Left lobe of liver (tissue), 2 donors: Measurements from ENCODE around the gene ARHGEF40. TPM values are rescaled to one million over a fixed set of nuclear protein-coding genes. Genes with fewer than 3 reads are reported as not detected.

ENCODE experiments used
- ATAC-seq: fragments of 200-7000 bp; cut with Tn5 transposase; one replicate; pipeline ENCODE4 v1.9.1; 2020; ENCODE audit warnings: mild to moderate bottlenecking, moderate library complexity
- DNase-seq: peaks from one replicate; pipeline ENCODE4 v3.0.0-alpha.2; 2020; ENCODE audit warnings: low spot score
- total RNA-seq: library from RNA; stranded (reverse); gene quantifications from one replicate; pipeline ENCODE4 v1.2.1, GENCODE V29; 2021
- donor health status: DM: no; HTN: no; CAD: no; lungs with moderate emphysema.
- donor health status: DM: no; HTN: yes; CAD: no.

Gene ARHGEF40
- total RNA-seq: 41.9 TPM

DNA sequence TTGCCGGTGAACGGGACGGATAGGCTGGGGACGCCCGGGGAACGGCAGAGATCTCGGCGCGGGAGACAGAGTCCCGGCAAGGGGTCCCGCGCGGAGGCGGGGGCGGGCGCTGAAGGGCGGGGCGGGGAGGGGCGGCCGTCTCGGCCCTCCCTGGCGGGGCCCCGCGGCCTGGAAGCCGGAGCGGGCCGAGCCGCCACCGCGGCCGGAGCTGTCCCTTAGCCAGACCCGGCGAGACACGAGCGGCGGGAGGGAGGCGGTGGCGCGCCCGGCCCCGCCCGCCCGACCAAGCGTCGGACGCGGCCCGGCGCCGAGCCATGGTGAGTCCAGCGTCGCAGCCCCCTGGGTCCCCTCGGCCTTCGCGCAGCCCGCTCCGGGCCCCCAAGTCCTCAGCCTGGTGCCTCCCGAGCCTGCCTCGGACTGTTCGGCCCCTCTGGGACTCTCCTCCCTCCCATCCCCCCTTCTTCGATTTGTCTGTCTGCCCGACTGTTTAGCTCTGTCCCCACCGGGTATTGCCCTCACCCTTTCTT lies at the start of gene ARHGEF40:
Gene ARHGEF40 (plus strand): TSS at position 222 of the 527 bp plus-strand sequence. CDS start 93 bp downstream, at position 315.
- ATAC-seq (peak; percentile 73), DNase-seq (peak; percentile 77)

DNA sequence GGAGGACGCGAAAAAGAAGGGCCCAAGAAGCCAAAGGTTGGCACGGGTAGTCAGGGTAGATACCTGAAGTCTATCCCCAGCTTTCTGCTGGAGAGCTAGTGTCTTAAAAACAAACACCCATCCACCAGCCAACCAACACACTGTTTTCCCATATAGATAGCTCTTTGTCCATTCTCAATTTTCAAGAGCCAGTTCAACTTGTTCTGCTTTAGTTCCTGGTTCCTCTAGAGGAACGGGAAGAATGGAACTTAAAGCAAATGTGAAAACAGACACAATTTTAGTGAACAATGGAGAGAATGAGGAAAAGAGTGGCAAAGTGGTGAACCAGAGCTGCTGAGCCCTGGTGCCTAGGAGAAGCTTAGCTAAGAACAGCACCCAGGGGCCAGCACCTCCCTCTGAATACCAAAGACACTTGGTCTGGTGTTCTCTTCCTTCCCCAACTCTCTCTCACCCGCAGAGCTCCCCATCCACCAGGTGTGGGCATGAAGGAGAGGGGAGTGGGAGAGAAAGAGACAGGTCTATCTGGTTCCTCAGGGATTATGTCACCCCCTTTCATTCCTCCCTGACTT lies 49.0 kb upstream of the ARHGEF40 start:
- no peak for DNase-seq
- ATAC-seq: no peak

DNA sequence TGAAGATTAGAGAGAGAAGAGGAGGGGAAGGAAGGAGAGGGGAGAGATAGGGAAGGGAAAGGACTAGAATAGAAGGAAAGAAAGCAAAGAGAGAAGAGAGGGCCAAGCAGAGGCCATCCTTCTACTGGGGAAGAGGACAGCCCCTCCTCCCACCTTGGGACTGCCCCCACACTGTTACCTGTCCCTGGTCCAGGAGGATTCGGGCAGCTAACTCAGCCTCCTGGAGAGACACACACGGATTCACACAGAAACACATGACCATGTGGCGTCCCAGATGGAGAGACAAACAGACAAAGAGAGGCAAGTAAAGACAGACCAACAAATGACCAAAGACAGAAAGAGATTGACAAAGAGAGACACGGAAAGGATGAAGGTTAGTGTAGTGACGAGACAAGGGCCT lies 47.4 kb upstream of the ARHGEF40 start:
- DNase-seq: no peak
- no peak for ATAC-seq

DNA sequence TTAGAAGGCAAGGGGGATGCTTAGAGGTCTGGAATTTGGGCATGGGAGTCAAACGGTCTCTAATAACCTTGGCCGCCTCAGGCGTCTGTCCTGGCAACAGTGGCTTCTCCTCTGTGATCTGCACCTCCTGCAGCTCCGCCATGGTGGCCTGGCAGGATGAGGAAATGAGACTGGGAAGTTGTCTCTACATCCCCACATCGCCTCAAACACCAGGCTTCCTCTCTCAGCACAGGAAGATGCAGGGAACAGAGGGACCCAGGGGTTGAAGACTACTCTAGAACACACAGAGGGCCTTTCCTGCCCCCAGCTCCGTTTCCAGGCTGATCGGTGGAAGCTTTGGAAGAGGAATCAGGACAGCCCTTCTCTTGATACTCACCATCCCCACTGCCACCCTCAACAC lies 46.9 kb upstream of the ARHGEF40 start:
- ATAC-seq (peak; percentile 1), DNase-seq (no peak)

DNA sequence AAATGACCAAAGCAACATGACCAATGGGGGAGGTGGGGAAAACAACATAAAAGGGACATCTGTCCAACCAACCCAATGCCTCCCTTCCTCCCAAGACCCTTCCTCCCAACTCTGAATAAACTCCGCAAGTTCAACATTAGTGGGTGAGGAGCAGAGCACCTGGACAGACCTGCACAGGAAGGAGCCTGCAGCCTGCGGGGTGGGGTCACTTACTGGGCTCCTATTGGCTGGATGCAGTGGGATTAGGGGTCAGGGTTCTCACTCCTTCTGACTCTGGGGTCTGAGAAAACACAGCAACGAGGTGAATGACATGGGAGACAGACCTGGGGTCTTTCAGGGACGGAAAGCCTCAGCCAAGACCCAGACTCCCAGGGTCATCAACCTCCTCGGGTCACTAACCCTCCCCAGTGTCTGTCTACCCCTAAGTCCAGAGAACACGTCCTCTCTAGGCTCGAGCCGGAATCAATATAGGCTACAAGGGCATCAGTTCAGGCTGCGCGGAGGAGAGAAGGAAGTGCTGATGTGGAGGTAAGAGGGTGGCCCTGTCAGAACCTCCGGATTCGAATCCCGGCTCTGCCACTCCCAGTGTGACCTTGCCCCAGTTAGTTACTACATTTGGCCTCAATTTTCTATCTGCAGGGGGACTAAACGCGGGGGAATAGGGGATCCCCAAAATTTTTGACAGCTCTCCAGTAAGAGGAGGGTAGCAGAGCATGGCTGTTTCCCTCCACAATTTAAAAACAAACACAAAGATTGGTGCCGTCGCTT lies 46.1 kb upstream of the ARHGEF40 start:
- DNase-seq: peak; percentile 76
- peak; percentile 69 for ATAC-seq

DNA sequence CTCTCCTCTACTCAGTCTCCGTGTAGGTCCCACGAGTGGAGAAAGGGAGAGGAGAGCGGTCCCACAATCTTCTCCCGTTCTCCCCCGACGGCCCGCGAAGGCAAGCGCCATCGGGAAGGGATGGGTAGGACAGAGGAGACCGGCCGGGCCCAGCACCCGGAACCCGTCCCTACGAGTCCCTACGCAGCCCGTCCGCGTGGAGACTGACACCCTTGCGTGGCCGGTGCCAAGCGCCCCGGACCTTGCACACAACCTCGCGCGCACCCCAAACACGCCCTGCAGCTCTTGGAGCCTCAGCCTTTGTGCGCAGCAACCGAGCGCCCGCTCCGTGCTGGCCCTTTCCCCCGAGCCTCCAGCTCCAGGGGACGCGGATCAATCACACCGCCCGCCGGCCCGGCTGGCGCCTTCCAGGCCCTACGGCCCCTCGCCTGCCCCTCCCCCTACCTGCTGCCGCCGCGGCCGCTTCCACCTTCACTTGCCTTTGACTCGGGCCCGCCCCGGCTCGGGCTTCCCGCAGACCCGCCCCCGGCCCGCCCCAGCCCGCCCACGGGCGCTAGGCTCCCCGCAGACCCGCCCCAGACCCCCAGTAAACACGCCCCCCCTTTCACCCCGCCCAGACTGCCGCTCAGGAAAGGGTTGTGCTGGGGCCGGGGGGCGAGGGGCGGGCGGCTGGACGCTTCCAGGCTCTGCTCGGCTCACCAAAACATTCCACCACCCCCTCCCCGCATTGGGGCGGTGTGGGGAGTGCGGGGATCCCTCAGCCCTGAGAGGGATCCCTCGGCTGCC lies 45.3 kb upstream of the ARHGEF40 start, which contains the start of gene NDRG2:
Gene NDRG2 (minus strand): TSS at position 477 of the 786 bp plus-strand sequence. CDS start 1,746 bp downstream, outside the sequence.
- peak; percentile 87 for ATAC-seq

DNA sequence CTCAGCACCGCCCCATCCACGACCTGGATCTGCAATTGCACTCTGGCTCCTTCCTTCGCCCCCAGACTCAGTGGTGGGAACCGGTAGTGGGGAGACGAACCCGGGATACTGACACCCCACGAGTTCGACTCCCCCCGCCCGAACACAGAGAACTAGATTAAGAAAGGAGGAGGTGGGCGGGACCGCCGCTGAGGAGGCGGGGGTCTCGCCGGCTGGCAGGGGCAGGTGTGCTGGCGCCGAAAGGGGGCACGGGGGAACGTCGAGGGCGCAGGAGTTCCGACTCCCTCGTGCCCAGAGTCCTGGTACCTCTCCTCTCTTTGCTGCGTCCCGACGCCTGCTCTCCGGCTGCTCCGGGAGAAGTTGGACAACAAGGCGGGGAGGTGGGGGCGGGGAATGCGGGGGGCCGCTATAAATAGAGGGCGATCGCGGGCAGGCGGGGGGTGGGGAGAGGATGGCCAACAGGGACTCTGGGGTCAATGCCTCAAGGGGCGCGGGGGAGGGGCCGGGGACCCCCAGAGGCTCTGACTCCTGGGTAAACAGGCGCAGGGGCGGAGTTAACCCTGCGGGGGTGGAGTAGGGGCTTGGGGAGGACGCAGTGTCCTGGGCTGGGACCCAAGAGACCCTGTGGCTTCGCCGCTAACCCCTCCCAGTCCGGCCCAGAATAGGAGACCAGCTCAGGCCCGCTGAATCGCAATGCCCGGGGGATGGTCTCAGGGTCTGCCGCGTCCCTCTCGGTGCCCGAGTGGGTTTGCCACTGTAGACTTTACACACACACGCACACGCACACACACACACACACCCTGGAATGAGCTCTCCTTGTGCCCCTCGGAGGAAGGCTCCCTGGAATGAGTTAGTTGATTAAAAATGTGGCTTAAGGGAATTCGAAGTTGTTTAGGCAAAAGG lies 44.5 kb upstream of the ARHGEF40 start:
- DNase-seq: peak; percentile 72
- ATAC-seq: peak; percentile 41

More for the DNA sequence above, 45.3 kb upstream of the ARHGEF40 start, which contains the start of gene NDRG2:
- DNase-seq: peak; percentile 89

DNA sequence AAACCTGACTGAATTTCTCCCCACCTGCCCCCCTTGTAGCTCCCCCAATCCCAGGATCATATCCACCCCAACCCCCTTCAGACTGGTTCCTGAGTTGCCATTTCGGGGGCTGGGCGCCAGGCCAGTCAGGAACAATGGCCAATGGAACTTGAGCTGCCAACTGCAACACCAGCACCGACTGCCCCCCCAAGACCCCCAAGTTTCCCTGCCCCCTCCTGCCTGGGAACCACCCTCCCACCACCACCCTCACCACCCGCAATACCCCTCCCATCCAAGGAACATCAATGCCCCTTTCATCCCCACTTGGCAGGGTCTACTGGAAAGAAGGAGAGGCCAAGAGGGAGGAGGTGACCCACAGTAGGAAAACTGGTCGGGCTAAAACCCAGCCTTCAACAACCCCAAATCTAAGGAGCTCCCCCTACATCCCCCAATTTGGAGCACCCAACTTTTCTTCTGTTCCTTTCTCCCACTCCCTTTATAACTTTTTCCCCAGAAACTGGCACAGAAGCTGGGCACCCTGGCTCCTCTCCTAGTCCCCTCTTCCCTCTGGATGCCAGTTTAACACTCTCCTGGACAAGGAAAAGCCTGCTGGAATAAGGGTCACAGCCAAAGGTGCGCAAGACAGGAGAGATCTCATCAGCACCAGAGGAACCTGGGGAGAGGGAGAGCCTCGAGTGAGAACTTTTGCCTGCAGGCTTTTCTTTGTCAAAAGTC lies 43.7 kb upstream of the ARHGEF40 start:
- DNase-seq (no peak), ATAC-seq (no peak)

DNA sequence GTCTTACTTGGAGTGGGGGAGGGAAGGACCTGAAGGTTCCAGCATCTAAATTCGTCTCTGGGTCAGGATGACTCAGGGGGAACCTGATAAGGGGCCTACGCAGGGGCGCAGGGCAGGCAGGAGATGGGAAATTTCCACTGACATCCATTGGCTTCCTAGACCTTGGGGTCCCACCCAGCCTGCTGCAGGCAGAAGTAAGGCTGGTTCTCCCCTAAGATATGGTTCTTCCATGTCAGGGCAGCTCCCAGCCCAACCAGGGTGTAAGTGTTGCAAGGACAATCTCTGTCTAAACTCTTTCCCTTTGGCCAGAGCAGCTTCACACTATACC lies 43.2 kb upstream of the ARHGEF40 start:
- no peak for ATAC-seq
- no peak for DNase-seq

DNA sequence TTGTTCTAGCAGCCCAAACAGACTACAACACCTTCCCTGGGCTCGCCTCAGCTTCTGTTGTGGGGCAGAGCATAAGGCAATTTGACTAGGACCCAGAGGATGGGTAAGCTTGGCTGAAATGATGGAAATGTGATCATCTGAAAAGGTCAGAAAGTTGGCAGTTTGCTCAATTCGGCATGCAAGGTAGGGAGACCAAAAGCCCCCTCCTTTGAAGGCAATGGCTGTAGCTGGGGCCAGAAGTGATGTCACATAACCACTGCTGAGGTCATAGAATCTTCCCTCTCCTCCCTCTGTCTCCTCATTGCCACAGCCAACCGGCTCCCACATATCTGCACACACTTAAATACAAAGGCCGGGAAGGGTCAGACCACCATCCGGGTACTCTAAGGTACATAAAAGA lies 40.2 kb upstream of the ARHGEF40 start, which contains the start of gene TPPP2:
Gene TPPP2 (plus strand): TSS at position 301 of the 400 bp plus-strand sequence. CDS start 365 bp downstream, outside the sequence.
- no peak for DNase-seq

DNA sequence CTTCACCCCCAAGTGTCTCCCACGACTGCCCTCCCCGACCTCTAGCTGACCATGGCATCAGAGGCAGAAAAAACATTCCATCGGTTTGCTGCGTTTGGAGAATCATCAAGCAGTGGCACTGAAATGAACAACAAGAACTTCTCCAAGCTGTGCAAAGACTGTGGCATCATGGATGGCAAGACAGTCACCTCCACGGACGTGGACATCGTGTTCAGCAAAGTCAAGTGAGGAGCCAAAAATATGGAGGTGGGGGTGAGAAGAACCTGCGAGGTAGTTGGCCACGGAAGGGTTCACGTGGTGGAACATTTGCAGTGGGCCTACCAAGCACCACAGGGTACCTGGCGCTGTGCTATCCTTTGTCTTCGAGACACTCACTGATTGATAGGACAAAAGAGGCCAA lies 39.6 kb upstream of the ARHGEF40 start:
- ATAC-seq (no peak), DNase-seq (no peak)

More for the DNA sequence above, 40.2 kb upstream of the ARHGEF40 start, which contains the start of gene TPPP2:
- ATAC-seq: no peak

DNA sequence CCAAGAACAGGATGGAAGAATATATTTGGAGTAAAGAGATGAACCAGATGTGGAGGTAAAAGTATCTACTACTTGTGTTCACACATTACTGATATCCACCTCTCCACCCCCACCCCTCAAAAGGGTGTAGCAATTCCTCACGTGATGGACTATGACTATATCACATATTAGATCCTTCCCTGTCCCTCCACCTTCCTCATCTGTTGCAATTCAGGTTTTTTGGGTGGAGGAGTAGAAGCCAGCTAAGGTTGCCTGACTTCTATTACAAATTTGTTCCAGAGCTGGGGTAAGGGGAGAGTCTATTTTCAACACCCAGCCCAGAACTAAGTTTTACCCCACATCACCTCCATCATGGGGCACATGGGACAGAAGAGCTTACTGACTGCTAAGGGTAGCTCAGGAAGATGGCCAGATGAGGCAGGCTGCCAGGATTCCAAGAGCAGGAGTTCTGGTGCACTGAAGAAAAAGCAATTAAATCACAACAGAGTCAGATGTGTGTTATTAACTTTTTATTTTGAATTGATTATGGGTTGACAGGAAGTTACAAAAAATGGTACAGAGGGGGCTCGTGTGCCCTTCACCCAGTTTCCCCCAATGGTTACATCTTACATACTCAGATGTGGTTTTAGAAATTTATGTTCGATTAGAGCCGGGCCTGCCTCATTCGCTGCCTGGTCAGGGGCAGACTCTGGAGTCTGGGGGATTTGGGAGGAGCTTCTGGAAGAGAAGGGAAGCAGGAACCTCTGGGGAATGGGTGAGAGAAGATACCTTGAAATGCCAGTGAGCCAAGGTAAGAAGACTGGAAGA lies 37.6 kb upstream of the ARHGEF40 start:
- ATAC-seq: no peak
- DNase-seq: no peak

DNA sequence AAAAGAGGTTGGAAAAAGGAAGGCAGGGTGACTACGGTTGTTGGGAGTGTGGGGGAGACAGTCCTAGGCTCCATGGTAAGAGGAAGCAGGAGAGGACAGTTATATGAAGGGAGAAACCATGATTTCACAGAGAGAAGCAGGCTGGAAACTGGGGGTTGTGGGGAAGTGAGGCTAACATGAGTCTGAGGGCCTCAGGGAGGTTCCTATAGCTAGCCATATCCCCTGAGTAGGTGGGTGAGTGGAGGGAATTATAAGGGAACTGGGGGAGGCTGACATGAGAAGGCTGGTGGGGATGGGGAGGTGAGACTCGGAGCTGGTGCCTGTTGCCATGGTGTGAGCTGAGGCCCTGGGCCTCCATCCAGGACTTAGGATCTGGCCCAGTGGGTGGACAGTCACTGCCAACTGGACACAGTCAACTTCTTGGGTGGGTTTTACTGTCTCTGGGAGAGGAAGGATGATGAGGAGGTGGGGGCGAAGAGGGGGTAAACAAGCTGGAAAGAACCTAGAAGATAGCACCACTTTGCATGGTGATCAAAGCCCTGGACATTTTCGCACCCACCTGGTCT lies 36.9 kb upstream of the ARHGEF40 start:
- no peak for DNase-seq
- no peak for ATAC-seq

DNA sequence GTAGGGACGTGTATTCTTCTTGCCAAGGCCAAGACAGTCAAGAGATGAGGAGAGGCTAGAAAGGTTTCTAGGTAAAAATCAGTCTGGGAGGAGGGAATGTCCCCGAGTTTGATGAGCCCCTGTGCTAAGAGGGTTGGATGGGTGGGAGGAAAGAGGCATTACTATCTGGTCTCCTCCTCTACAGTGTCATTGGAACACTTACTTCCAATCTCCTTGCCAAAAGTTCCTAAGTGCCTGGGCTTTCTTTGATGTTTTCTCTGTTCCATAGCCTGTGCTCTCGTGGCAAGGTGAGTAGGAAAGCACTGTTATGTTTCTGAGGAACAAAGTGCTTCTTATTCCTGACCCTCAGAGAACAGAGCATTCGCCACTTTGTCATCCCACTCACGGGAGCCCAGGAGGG lies 35.4 kb upstream of the ARHGEF40 start, which contains the start of gene RNASE13:
Gene RNASE13 (minus strand): TSS at position 101 of the 400 bp plus-strand sequence. CDS start 519 bp downstream, outside the sequence.
- ATAC-seq: no peak
- DNase-seq: no peak

DNA sequence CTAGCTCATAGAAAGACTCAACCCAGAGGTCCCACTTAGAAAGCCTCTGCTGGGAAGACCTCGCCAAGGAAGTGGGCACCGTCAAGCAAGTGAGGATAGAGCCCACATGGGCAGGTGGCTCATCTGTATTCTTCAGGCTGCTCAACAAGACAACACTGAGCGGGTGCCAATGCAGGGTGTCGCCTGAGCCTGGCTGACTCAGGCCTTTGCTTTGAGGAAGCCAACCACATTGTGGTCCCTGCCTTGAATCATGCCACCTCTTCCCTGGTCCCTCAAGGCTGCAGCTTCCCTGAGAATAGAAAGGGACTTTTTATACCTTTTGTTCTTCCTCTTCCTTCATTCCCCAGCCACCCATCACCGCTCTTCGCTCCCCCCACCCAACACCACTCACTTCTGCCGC lies 33.4 kb upstream of the ARHGEF40 start:
- ATAC-seq (no peak), DNase-seq (no peak)

DNA sequence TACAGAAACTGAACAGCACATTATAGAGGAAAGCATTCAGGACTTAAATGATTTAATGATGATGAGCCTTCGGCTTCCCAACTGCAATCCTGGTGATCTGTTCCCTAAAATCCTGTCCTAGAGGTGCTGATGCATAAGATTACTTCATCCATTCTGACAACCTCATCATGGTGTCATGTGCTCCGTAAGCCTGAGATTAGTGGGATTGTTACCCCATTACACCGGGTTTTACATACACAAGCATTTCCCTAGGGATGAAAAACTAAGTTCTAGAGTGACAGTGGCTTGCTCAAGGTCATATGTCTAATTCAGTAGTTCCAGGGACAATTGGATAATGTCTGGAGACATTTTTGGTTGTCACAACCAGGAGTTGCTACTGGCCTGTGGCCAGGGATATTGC lies 32.9 kb upstream of the ARHGEF40 start:
- no peak for ATAC-seq
- DNase-seq: no peak

DNA sequence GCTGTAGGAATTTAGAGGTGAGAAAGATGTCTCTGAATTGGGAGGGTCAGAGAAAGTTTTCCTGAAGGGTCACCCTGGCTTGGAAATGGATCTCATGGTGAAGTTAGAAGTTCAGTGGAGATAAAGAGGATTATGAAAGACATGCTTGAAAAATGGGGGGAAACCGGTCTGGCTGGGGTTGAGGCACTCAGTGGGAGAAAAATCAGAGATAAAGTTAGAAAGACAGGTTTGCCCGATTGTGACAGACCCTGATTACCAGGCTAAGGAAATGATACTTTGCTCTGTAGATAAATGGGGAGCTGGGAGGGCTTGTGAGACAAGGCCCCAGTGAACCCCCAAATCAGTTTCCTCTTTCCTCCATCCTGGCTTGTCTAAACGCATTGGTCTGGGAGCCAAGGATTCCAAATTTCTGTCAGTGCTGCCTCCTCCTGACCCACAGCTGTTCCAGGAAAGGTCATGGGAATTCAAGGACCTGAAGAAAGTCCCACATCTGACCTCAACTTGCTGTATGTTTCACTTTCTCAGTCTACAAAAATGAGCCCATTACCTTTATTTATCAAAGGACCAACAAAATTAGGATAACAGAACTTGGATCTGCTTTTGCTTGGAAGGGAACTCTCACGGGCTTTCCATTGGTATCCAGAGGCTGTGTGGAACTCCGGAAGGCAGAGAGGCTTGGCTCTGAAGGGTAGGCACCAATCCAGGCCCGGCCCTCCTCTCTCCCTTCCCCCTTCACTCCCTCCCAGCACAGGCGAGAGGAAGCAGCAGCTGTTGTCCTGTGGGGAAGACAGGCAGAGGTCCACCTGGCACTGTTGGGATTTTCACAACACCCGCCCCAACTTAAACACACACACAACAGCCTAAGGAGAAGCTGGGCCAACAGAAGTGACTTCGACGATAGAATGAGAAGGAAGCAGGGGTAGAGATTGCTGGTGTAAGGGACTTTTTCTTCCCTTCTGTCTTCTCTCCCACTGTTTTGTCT lies 31.4 kb upstream of the ARHGEF40 start:
- DNase-seq (peak; percentile 95), ATAC-seq (peak; percentile 84)
